HepG2 (cell line): Measurements from ENCODE around the gene SAXO2. TPM values are rescaled to one million over a fixed set of nuclear protein-coding genes. Genes with fewer than 3 reads are reported as not detected.

Experiments used
- ARNTL ChIP-seq: sonication (generic); formaldehyde crosslinking; IDR thresholded peaks from 2 replicates; pipeline ENCODE4 v1.4.0; 2020; ENCODE audit warnings: mild to moderate bottlenecking, missing genetic modification reagents
- ATF1 ChIP-seq: IDR thresholded peaks from 2 replicates; pipeline ENCODE4 v1.6.1; 2016; ENCODE audit warnings: mild to moderate bottlenecking, control low read depth
- CREM ChIP-seq, 2 experiments: sonication (generic) in 1 of 2; formaldehyde crosslinking in 1 of 2; IDR thresholded peaks; 2 replicates each; pipeline versions ENCODE4 v1.4.0 to v1.6.1; 2016 to 2020; ENCODE audit warnings: antibody characterized with exemption in 1 of 2, mild to moderate bottlenecking in 1 of 2, missing genetic modification reagents in 1 of 2
- DPF2 ChIP-seq: sonication (generic); formaldehyde crosslinking; IDR thresholded peaks from 2 replicates; pipeline ENCODE4 v1.4.0; 2020; ENCODE audit warnings: mild to moderate bottlenecking, low read depth, missing genetic modification reagents, borderline replicate concordance
- GABPB1 ChIP-seq: IDR thresholded peaks from 2 replicates; pipeline ENCODE4 v1.6.1; 2016; ENCODE audit warnings: mild to moderate bottlenecking, missing genetic modification reagents, moderate library complexity, missing compliant biosample characterization
- GPBP1L1 ChIP-seq: sonication (generic); formaldehyde crosslinking; IDR thresholded peaks from 2 replicates; pipeline ENCODE4 v1.5.0; 2020; ENCODE audit warnings: mild to moderate bottlenecking, missing genetic modification reagents
- HNF1A ChIP-seq, 2 experiments: sonication (generic) in 1 of 2; formaldehyde crosslinking in 1 of 2; IDR thresholded peaks; 2 replicates each; pipeline versions ENCODE4 v1.4.0 to v1.6.1; 2016 to 2020; ENCODE audit warnings: borderline replicate concordance in 1 of 2, low read depth in 1 of 2, mild to moderate bottlenecking in 1 of 2, missing genetic modification reagents in 1 of 2
- KAT8 ChIP-seq: IDR thresholded peaks from 2 replicates; pipeline ENCODE4 v1.6.1; 2016; ENCODE audit warnings: missing genetic modification reagents, missing compliant biosample characterization
- KDM1A ChIP-seq: IDR thresholded peaks from 2 replicates; pipeline ENCODE4 v1.6.1; 2016; ENCODE audit warnings: missing compliant biosample characterization
- NR2F2 ChIP-seq: IDR thresholded peaks from 2 replicates; pipeline ENCODE4 v1.6.1; 2012; ENCODE audit warnings: low read depth, inconsistent platforms, borderline replicate concordance
- PRMT3 ChIP-seq: sonication (generic); formaldehyde crosslinking; IDR thresholded peaks from 2 replicates; pipeline ENCODE4 v1.8.1; 2022; ENCODE audit warnings: low read depth, mild to moderate bottlenecking, moderate library complexity, missing genetic modification reagents, borderline replicate concordance
- REXO4 ChIP-seq: sonication (generic); formaldehyde crosslinking; IDR thresholded peaks from 2 replicates; pipeline ENCODE4 v1.8.0; 2022; ENCODE audit warnings: missing genetic modification reagents, mild to moderate bottlenecking, borderline replicate concordance
- SYNCRIP ChIP-seq: fragments of 200-400 bp; formaldehyde crosslinking; IDR thresholded peaks from 2 replicates; pipeline ENCODE4 v1.6.1; 2018; ENCODE audit warnings: mild to moderate bottlenecking, low read depth, low read length; ENCODE audit not compliant: insufficient read depth
- TOE1 ChIP-seq: sonication (generic); formaldehyde crosslinking; IDR thresholded peaks from 2 replicates; pipeline ENCODE4 v1.4.0; 2020; ENCODE audit warnings: mild to moderate bottlenecking, missing genetic modification reagents
- ZFP36 ChIP-seq: fragments of 150-350 bp; IDR thresholded peaks from 2 replicates; pipeline ENCODE4 v1.6.1; 2018; ENCODE audit warnings: borderline replicate concordance, low read length, low read depth; ENCODE audit not compliant: partially characterized antibody
- ZFP90 ChIP-seq: sonication (generic); formaldehyde crosslinking; IDR thresholded peaks from 2 replicates; pipeline ENCODE4 v1.8.0; 2022; ENCODE audit warnings: missing genetic modification reagents, mild to moderate bottlenecking, inconsistent platforms, borderline replicate concordance
- ZNF12 ChIP-seq: sonication (generic); formaldehyde crosslinking; IDR thresholded peaks from 2 replicates; pipeline ENCODE4 v1.5.0; 2020; ENCODE audit warnings: missing genetic modification reagents
- ZNF329 ChIP-seq: sonication (generic); formaldehyde crosslinking; IDR thresholded peaks from 2 replicates; pipeline ENCODE4 v1.9.0; 2021; ENCODE audit warnings: low read depth, mild to moderate bottlenecking, missing genetic modification reagents
- ZNF441 ChIP-seq: sonication (generic); formaldehyde crosslinking; IDR thresholded peaks from 2 replicates; pipeline ENCODE4 v1.7.0; 2021; ENCODE audit warnings: missing genetic modification reagents, borderline replicate concordance
- ZNF607 ChIP-seq: sonication (generic); formaldehyde crosslinking; IDR thresholded peaks from 2 replicates; pipeline ENCODE4 v1.5.1; 2020; ENCODE audit warnings: missing genetic modification reagents, mild to moderate bottlenecking, borderline replicate concordance
- ZNF619 ChIP-seq: sonication (generic); formaldehyde crosslinking; IDR thresholded peaks from 2 replicates; pipeline ENCODE4 v1.4.0; 2020; ENCODE audit warnings: mild to moderate bottlenecking, missing genetic modification reagents
- polyA plus RNA-seq, 8 experiments: library from polyadenylated mRNA; depleted of rRNA in 3 of 8; stranded (reverse) in 7 of 8; unstranded in 1 of 8; fragments of >200 nt; fragmentation: Illumina TruSeq in 4 of 8; extraction: Trizol in 4 of 8; gene quantifications; 2 replicates each; pipeline versions ENCODE4 v1.2.1 to v1.2.3, GENCODE V29; 2011 to 2016; ENCODE audit warnings: low read depth in 4 of 8, missing spikeins in 1 of 8, mixed read lengths in 1 of 8; ENCODE audit not compliant: insufficient read depth in 1 of 8
- total RNA-seq, 5 experiments: library from RNA; depleted of rRNA; stranded (reverse); fragments of >200 nt; fragmentation: Illumina TruSeq; extraction: Trizol; gene quantifications; 2 replicates each; pipeline ENCODE4 v1.2.3, GENCODE V29; 2016; ENCODE audit warnings: low read depth in 1 of 5
- TF ChIP-seq, protein P1 (sequence below): sonication (generic); formaldehyde crosslinking; IDR thresholded peaks from 2 replicates; pipeline ENCODE4 v1.4.0; 2020; ENCODE audit warnings: mild to moderate bottlenecking, missing genetic modification reagents

Gene SAXO2
- total and polyA plus RNA-seq, 2 of the 13 experiments (the other 11 are each of a cell fraction or from before 2014, with no cell fraction given) = 0.01 to 1.5 TPM

GRCh38 chr15:82263350-82263749, 732 bp downstream of the SAXO2 start (continued):
- TF ChIP-seq HNF1A (IDR thresholded peaks at IDR 0.05; ENCODE audit: low read depth) = peak; percentile 45; the same call in 1 of the 2 replicates
- TF ChIP-seq HNF1A (CRISPR knock-in tag; IDR thresholded peaks at IDR 0.05; ENCODE audit: borderline replicate concordance) = no peak
- TF ChIP-seq ZNF619 (CRISPR knock-in tag) = no peak
- TF ChIP-seq GABPB1 (CRISPR knock-in tag) = no peak
- peak; percentile 76 for TF ChIP-seq CREM (IDR thresholded peaks at IDR 0.05)
- no peak for TF ChIP-seq CREM (CRISPR knock-in tag; IDR thresholded peaks at IDR 0.05)
- no peak for TF ChIP-seq REXO4 (CRISPR knock-in tag)
- TF ChIP-seq TOE1 (CRISPR knock-in tag) = no peak
- TF ChIP-seq ZNF329 (CRISPR knock-in tag) = no peak
- no peak for TF ChIP-seq ZNF12 (CRISPR knock-in tag)
- TF ChIP-seq, protein P1, sequence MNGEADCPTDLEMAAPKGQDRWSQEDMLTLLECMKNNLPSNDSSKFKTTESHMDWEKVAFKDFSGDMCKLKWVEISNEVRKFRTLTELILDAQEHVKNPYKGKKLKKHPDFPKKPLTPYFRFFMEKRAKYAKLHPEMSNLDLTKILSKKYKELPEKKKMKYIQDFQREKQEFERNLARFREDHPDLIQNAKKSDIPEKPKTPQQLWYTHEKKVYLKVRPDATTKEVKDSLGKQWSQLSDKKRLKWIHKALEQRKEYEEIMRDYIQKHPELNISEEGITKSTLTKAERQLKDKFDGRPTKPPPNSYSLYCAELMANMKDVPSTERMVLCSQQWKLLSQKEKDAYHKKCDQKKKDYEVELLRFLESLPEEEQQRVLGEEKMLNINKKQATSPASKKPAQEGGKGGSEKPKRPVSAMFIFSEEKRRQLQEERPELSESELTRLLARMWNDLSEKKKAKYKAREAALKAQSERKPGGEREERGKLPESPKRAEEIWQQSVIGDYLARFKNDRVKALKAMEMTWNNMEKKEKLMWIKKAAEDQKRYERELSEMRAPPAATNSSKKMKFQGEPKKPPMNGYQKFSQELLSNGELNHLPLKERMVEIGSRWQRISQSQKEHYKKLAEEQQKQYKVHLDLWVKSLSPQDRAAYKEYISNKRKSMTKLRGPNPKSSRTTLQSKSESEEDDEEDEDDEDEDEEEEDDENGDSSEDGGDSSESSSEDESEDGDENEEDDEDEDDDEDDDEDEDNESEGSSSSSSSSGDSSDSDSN (CRISPR knock-in tag) = no peak
- peak; percentile 86 for TF ChIP-seq NR2F2
- TF ChIP-seq SYNCRIP = no peak
- TF ChIP-seq KAT8 (CRISPR knock-in tag) = peak; percentile 70
- TF ChIP-seq GPBP1L1 = no peak
- no peak for TF ChIP-seq ZFP90
- TF ChIP-seq KDM1A (CRISPR knock-in tag) = peak; percentile 81; the same call in 1 of the 2 replicates
- TF ChIP-seq ZNF441 (CRISPR knock-in tag) = no peak
- no peak for TF ChIP-seq ZNF607 (CRISPR knock-in tag)
- no peak for TF ChIP-seq PRMT3 (CRISPR knock-in tag)
- TF ChIP-seq ATF1 (CRISPR knock-in tag) = no peak
- peak; percentile 88 for TF ChIP-seq ZFP36
- TF ChIP-seq DPF2 (CRISPR knock-in tag) = peak; percentile 87
- TF ChIP-seq ARNTL (CRISPR knock-in tag) = no peak
